ENCODE data around the gene PRKCA.

Gene PRKCA

GRCh38 chr17:66789961-66790437, 487.6 kb downstream of the PRKCA start:
- peaks cover 11% of the 10 kb centered on the region for H3K36me3 ChIP-seq (ENCODE audit: control insufficient read depth, insufficient read depth, low read length)
- no peaks in the 10 kb centered on the region for H3K27me3 ChIP-seq (ENCODE audit: control insufficient read depth, insufficient read depth, low read length)
- H3K27ac ChIP-seq (ENCODE audit: low read depth, low read length) = no peak overlapping the region
- no peak overlapping the region for H3K9ac ChIP-seq (ENCODE audit: low read length)
- H3K4me3 ChIP-seq (ENCODE audit: low read length) = no peak overlapping the region
- H3K4me1 ChIP-seq (ENCODE audit: control insufficient read depth, insufficient read depth, low read length) = peaks cover 2% of the 10 kb centered on the region

DNA sequence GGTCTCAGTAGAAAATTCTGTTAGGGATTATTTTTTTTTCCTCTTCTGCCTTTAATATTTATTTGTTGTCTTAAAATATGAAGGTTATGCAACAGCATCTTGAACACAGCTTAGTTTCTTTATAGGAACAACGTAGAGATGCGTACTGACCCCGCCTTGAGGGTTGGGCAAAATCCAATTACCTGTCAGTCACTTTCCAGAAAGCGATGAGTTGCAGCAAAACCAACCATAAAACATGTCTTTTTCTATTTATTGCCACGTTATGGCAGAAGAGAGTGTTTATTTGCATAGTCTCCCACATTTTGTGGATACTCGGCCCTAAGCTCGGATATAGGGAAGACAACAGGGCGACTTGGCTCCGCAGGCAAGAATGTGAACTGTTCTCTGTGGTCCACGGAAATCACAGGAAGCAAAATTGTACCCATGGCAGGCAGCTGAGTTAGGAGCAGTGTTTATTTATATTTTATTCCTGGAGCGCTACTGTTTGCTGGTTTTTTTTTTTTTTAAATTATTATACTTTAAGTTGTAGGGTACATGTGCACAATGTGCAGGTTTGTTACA, 488.2 kb downstream of the PRKCA start:
- peaks cover 2% of the 10 kb centered on the region for H3K4me1 ChIP-seq (ENCODE audit: control insufficient read depth, insufficient read depth, low read length)
- no peak overlapping the region for H3K9ac ChIP-seq (ENCODE audit: low read length)
- no peak overlapping the region for H3K27ac ChIP-seq (ENCODE audit: low read depth, low read length)
- no peak overlapping the region for H3K4me3 ChIP-seq (ENCODE audit: low read length)
- H3K27me3 ChIP-seq (ENCODE audit: control insufficient read depth, insufficient read depth, low read length) = no peaks in the 10 kb centered on the region
- H3K36me3 ChIP-seq (ENCODE audit: control insufficient read depth, insufficient read depth, low read length) = peaks cover 12% of the 10 kb centered on the region

DNA sequence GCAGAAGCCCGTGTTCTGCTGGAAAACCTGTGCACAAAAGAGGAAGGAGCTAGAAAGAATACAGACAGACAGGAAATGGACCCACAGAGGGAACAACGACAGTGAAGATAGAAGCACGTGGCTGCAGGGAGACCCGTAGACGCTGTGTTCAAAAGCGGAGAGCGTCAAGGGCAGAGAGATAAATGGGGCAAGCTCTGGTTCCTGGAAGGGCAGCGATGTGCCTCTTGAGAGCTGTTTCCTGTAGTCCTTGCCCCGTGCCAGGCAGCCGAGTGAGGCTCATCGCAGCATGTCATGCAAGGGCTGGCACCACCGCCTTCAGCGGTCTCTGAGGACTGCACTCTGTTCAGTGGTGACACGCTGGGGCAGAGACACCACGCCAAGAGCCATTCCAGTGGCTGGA, 488.9 kb downstream of the PRKCA start:
- Histone ChIP-seq H3K36me3 (ENCODE audit: control insufficient read depth, insufficient read depth, low read length) (peaks cover 14% of the 10 kb centered on the region), H3K4me3 (ENCODE audit: low read length) (no peak overlapping the region), H3K27ac (ENCODE audit: low read depth, low read length) (no peak overlapping the region), H3K27me3 (ENCODE audit: control insufficient read depth, insufficient read depth, low read length) (no peaks in the 10 kb centered on the region), H3K4me1 (ENCODE audit: control insufficient read depth, insufficient read depth, low read length) (peaks cover 2% of the 10 kb centered on the region), H3K9ac (ENCODE audit: low read length) (no peak overlapping the region)

- Histone ChIP-seq H3K4me1 (ENCODE audit: control insufficient read depth, insufficient read depth, low read length) (peaks cover 2% of the 10 kb centered on the region), H3K4me3 (ENCODE audit: low read length) (no peak overlapping the region), H3K27ac (ENCODE audit: low read depth, low read length) (no peak overlapping the region), H3K9ac (ENCODE audit: low read length) (no peak overlapping the region), H3K27me3 (ENCODE audit: control insufficient read depth, insufficient read depth, low read length) (no peaks in the 10 kb centered on the region), H3K36me3 (ENCODE audit: control insufficient read depth, insufficient read depth, low read length) (peaks cover 10% of the 10 kb centered on the region)
Observed at GRCh38 chr17:66793814-66794213, 491.4 kb downstream of the PRKCA start.

- no peak overlapping the region for H3K27ac ChIP-seq (ENCODE audit: low read depth, low read length)
- peaks cover 6% of the 10 kb centered on the region for H3K36me3 ChIP-seq (ENCODE audit: control insufficient read depth, insufficient read depth, low read length)
- no peaks in the 10 kb centered on the region for H3K27me3 ChIP-seq (ENCODE audit: control insufficient read depth, insufficient read depth, low read length)
- H3K9ac ChIP-seq (ENCODE audit: low read length) = no peak overlapping the region
- H3K4me3 ChIP-seq (ENCODE audit: low read length) = no peak overlapping the region
- no peaks in the 10 kb centered on the region for H3K4me1 ChIP-seq (ENCODE audit: control insufficient read depth, insufficient read depth, low read length)
Observed at GRCh38 chr17:66795486-66795885, 493.1 kb downstream of the PRKCA start.

DNA sequence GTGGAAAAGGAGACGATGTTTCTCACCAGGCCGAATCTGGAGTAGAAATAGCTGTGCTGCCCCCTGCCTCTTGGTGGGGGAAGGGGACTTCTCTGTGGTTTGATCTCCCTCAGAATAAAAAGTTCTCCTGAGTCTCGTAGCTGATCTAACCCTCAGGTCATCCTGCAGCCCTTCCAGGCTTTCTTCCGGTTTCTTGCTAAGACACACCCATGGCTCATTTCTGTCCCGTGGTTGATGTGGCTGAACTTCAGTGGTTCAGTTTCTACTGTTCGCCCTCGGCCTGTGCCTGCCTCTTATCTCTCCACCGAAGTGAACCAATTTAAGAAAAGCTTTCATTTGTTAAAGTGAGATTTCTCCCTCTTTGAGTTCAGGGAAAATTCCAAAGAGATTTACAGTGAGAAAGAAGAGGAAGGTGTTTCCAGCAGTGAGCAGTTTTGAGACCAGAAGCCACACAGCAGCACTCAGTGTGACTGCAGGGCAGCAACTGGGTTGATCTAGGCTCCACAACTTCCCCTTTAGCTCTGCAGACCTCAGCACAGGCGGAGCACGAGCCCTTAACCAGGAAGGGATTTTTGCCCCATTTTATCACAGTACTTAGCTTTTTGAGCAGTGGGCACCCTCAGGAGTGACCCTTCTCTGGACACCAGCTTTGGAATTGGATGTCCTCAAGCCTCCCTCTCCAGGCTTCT, 497.6 kb downstream of the PRKCA start:
- H3K4me3 ChIP-seq (ENCODE audit: low read length) = no peak overlapping the region
- H3K27ac ChIP-seq (ENCODE audit: low read depth, low read length) = no peak overlapping the region
- no peaks in the 10 kb centered on the region for H3K4me1 ChIP-seq (ENCODE audit: control insufficient read depth, insufficient read depth, low read length)
- H3K27me3 ChIP-seq (ENCODE audit: control insufficient read depth, insufficient read depth, low read length) = no peaks in the 10 kb centered on the region
- H3K36me3 ChIP-seq (ENCODE audit: control insufficient read depth, insufficient read depth, low read length) = peaks cover 9% of the 10 kb centered on the region
- no peak overlapping the region for H3K9ac ChIP-seq (ENCODE audit: low read length)

DNA sequence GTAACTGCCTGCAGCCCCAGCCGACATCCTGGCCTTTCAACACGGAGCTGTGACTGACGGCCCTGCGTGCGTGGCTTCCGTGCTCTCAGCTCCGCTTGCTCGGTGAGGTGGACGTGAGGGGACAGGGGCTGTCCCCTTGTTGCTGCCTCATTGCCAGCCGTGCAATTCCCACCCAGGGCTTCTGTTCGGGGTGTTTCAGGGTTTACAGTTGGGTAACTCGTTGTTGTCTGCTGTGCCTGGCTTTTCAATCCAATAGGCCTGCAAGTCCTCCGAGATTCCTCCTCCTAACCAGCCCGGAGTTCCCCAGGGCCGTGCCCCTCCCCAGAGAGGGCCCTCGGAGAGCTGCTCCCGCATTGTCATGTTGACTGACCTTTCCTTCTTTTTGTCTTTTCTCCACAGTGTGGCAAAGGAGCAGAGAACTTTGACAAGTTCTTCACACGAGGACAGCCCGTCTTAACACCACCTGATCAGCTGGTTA, 501.1 kb downstream of the PRKCA start:
- H3K27ac ChIP-seq (ENCODE audit: low read depth, low read length) = no peak overlapping the region
- H3K4me1 ChIP-seq (ENCODE audit: control insufficient read depth, insufficient read depth, low read length) = no peaks in the 10 kb centered on the region
- peaks cover 3% of the 10 kb centered on the region for H3K36me3 ChIP-seq (ENCODE audit: control insufficient read depth, insufficient read depth, low read length)
- no peaks in the 10 kb centered on the region for H3K27me3 ChIP-seq (ENCODE audit: control insufficient read depth, insufficient read depth, low read length)
- no peak overlapping the region for H3K9ac ChIP-seq (ENCODE audit: low read length)
- H3K4me3 ChIP-seq (ENCODE audit: low read length) = no peak overlapping the region

DNA sequence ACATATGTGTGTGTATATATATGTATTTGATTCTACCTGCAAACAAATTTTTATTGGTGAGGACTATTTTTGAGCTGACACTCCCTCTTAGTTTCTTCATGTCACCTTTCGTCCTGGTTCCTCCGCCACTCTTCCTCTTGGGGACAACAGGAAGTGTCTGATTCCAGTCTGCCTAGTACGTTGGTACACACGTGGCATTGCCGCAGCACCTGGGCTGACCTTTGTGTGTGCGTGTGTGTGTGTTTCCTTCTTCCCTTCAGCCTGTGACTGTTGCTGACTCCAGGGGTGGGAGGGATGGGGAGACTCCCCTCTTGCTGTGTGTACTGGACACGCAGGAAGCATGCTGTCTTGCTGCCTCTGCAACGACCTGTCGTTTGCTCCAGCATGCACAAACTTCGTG, 503.2 kb downstream of the PRKCA start:
- H3K27me3 ChIP-seq (ENCODE audit: control insufficient read depth, insufficient read depth, low read length) = no peaks in the 10 kb centered on the region
- H3K36me3 ChIP-seq (ENCODE audit: control insufficient read depth, insufficient read depth, low read length) = peaks cover 3% of the 10 kb centered on the region
- no peaks in the 10 kb centered on the region for H3K4me1 ChIP-seq (ENCODE audit: control insufficient read depth, insufficient read depth, low read length)
- H3K4me3 ChIP-seq (ENCODE audit: low read length) = no peak overlapping the region
- H3K9ac ChIP-seq (ENCODE audit: low read length) = no peak overlapping the region
- H3K27ac ChIP-seq (ENCODE audit: low read depth, low read length) = no peak overlapping the region

DNA sequence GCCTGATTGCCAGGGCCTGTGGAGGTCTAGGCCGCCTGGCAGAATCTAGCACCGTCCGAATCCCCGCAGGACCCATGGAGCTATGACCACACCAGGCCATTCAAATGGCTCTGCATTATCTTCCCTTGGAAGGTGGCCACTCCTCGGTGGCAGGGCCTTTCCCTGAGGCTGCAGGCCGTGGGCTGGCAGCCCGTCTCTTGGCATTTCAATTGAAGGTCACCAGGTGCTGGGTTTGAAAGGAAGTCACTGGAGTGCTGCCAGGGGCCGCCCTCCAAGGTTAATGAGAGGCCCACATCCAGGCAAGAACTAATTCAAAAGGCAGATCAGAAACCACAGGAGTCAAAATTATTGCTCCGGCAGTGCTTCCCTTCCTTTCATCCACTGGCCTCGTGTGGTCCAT, 504.8 kb downstream of the PRKCA start:
- Histone ChIP-seq H3K9ac (ENCODE audit: low read length) (no peak overlapping the region), H3K27ac (ENCODE audit: low read depth, low read length) (no peak overlapping the region), H3K4me3 (ENCODE audit: low read length) (no peak overlapping the region), H3K4me1 (ENCODE audit: control insufficient read depth, insufficient read depth, low read length) (no peaks in the 10 kb centered on the region), H3K27me3 (ENCODE audit: control insufficient read depth, insufficient read depth, low read length) (no peaks in the 10 kb centered on the region), H3K36me3 (ENCODE audit: control insufficient read depth, insufficient read depth, low read length) (peaks cover 3% of the 10 kb centered on the region)

DNA sequence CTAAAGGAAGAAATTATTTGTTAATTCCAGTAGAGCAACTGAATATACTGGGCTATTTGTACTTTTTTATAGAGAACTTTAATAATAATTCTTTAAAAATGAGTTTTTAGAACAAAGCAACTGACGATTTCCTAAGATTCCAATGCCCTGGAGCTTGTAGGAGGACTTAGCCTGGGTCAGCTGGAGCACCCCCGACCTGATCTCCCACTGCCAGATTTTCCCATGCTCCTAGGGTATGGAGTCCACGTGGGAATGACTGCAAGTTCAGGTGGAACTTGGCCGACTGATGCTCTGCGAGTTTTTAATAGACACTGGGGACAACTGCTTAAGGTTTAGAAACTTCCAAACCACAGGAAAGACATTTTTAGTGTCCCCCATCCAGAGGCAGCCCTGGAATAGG, 507.0 kb downstream of the PRKCA start:
- Histone ChIP-seq H3K9ac (ENCODE audit: low read length) (no peak overlapping the region), H3K36me3 (ENCODE audit: control insufficient read depth, insufficient read depth, low read length) (no peaks in the 10 kb centered on the region), H3K4me3 (ENCODE audit: low read length) (no peak overlapping the region), H3K27me3 (ENCODE audit: control insufficient read depth, insufficient read depth, low read length) (no peaks in the 10 kb centered on the region), H3K27ac (ENCODE audit: low read depth, low read length) (no peak overlapping the region), H3K4me1 (ENCODE audit: control insufficient read depth, insufficient read depth, low read length) (no peaks in the 10 kb centered on the region)

DNA sequence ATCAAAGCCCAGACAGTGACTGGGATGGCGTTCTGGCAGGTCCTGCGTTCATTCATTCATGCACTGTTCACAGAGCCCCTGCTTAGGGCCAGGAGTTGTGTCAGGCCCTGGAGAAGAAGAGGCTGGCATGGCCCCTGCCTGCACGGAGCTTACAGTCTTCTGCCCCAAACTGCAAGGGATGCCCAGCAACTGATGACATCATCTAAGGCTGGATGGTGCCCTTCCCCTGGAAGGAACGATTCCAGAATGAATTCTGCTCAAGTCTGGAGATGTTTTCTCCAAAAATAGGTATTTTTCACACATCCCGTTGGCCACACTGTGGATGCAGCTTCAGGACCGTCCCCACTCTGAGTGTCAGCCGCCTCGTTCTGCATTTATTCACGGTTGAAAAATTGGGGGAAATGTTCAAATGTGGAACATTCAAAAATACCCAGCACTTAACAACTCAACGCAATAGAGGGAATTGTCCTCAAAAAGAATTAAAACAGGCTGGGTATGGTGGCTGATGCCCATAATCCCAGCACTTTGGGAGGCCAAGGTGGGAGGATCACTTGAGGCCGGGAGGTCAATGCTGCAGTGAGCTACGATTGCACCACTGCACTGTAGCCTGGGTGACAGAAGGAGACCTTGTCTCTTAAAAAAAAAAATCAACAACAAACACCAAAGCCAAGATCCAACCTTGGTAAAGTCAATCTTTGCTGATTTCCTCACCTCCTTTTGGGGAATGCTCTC, 508.7 kb downstream of the PRKCA start:
- Histone ChIP-seq H3K27ac (ENCODE audit: low read depth, low read length) (no peak overlapping the region), H3K36me3 (ENCODE audit: control insufficient read depth, insufficient read depth, low read length) (no peaks in the 10 kb centered on the region), H3K27me3 (ENCODE audit: control insufficient read depth, insufficient read depth, low read length) (no peaks in the 10 kb centered on the region), H3K9ac (ENCODE audit: low read length) (no peak overlapping the region), H3K4me1 (ENCODE audit: control insufficient read depth, insufficient read depth, low read length) (no peaks in the 10 kb centered on the region), H3K4me3 (ENCODE audit: low read length) (no peak overlapping the region)

DNA sequence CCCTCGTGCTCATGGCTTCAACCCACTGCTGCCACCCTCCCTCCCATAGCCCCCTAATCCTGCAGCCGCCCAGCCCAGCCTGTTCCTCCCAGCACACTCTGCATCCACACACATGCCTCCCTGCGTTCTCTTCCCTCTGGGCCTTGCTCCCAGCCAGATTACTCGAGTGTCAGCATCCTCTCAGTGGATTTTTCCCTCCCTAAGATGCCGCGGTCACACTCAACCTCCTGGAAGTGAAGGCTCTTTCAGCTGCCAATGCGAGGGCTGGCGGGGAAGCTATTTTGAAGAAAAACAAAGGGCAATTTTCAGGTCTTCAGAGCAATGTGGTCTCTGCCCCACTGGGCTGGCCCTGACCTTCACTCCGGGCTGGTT, 509.3 kb downstream of the PRKCA start:
- Histone ChIP-seq H3K27ac (ENCODE audit: low read depth, low read length) (no peak overlapping the region), H3K27me3 (ENCODE audit: control insufficient read depth, insufficient read depth, low read length) (no peaks in the 10 kb centered on the region)

More for the DNA sequence above, 509.3 kb downstream of the PRKCA start:
- H3K4me3 ChIP-seq (ENCODE audit: low read length) = no peak overlapping the region
- no peak overlapping the region for H3K9ac ChIP-seq (ENCODE audit: low read length)
- H3K36me3 ChIP-seq (ENCODE audit: control insufficient read depth, insufficient read depth, low read length) = no peaks in the 10 kb centered on the region
- no peaks in the 10 kb centered on the region for H3K4me1 ChIP-seq (ENCODE audit: control insufficient read depth, insufficient read depth, low read length)

Data from rectal smooth muscle tissue (tissue), 1 donor.